ENCODE data around the gene CRAMP1. TPM values are rescaled to one million over a fixed set of nuclear protein-coding genes. Genes with fewer than 3 reads are reported as not detected.

Gene CRAMP1
- total RNA-seq, 1 experiment from 2014 or later, result 7.6 TPM

DNA sequence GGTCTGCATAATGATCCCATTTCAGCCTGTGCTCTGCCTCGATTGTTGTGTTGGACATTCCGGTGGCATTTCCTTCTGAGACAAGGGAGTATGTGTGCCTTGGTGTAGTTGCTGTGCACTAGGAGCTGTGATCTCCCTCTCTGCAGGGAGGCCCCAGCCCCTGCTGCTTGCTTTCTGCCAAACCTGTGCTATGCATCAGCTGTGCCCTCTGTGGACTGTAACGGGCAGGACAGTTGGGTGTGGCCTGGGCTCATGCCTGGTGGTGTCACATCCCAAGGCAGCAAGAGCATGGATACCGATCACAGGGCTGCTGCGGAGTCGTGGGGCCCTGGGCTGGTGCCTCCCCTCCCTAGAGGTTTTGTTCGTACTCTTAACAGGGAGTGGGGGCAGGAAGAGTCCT, 62.1 kb downstream of the CRAMP1 start:
- Histone ChIP-seq H3K27me3 (ENCODE audit: low read length) (no peaks in the 10 kb centered on the region), H3K4me2 (ENCODE audit: low read depth, low read length, poor library complexity, severe bottlenecking) (no peak overlapping the region), H3K36me3 (ENCODE audit: insufficient read depth, low read length) (peaks cover 2% of the 10 kb centered on the region; the same call in 1 of the 2 replicates), H3K9me2 (replicated peaks; ENCODE audit: insufficient read depth, low read length) (no peaks in the 10 kb centered on the region), H3K9ac (ENCODE audit: low read length) (no peak overlapping the region), H3K9me3 (ENCODE audit: low read length) (no peaks in the 10 kb centered on the region), H3K27ac (ENCODE audit: low read length) (no peak overlapping the region), H2AFZ (ENCODE audit: low read length) (no peak overlapping the region), H3K4me3 (ENCODE audit: low read length) (no peak overlapping the region), H3K79me2 (ENCODE audit: low read length) (peaks cover 12% of the 10 kb centered on the region), H3K4me1 (ENCODE audit: low read length) (peaks cover 12% of the 10 kb centered on the region), H4K20me1 (ENCODE audit: insufficient read depth, low read depth, low read length) (no peaks in the 10 kb centered on the region)
- no peak for DNase-seq

GRCh38 chr16:1674751-1675664, 62.8 kb downstream of the CRAMP1 start:
- H4K20me1 ChIP-seq (ENCODE audit: insufficient read depth, low read depth, low read length), result no peaks in the 10 kb centered on the region
- H3K79me2 ChIP-seq (ENCODE audit: low read length), result peaks cover 20% of the 10 kb centered on the region
- H3K4me1 ChIP-seq (ENCODE audit: low read length), result peaks cover 16% of the 10 kb centered on the region
- no peak overlapping the region for H2AFZ ChIP-seq (ENCODE audit: low read length)
- no peak overlapping the region for H3K4me3 ChIP-seq (ENCODE audit: low read length)
- no peak overlapping the region for H3K4me2 ChIP-seq (ENCODE audit: low read depth, low read length, poor library complexity, severe bottlenecking)
- no peak for DNase-seq
- no peaks in the 10 kb centered on the region for H3K27me3 ChIP-seq (ENCODE audit: low read length)
- no peak overlapping the region for H3K9ac ChIP-seq (ENCODE audit: low read length)
- H3K36me3 ChIP-seq (ENCODE audit: insufficient read depth, low read length), result peaks cover 3% of the 10 kb centered on the region; the same call in 1 of the 2 replicates
- no peak overlapping the region for H3K27ac ChIP-seq (ENCODE audit: low read length)
- H3K9me2 ChIP-seq (replicated peaks; ENCODE audit: insufficient read depth, low read length), result no peaks in the 10 kb centered on the region
- no peaks in the 10 kb centered on the region for H3K9me3 ChIP-seq (ENCODE audit: low read length)

- no peak overlapping the region for H3K4me3 ChIP-seq (ENCODE audit: low read length)
- H3K4me1 ChIP-seq (ENCODE audit: low read length), result peaks cover 16% of the 10 kb centered on the region
- no peaks in the 10 kb centered on the region for H3K9me2 ChIP-seq (replicated peaks; ENCODE audit: insufficient read depth, low read length)
- H3K27me3 ChIP-seq (ENCODE audit: low read length), result no peaks in the 10 kb centered on the region
- no peak for DNase-seq
- no peaks in the 10 kb centered on the region for H3K9me3 ChIP-seq (ENCODE audit: low read length)
- peaks cover 6% of the 10 kb centered on the region; the same call in 1 of the 2 replicates for H3K36me3 ChIP-seq (ENCODE audit: insufficient read depth, low read length)
- no peak overlapping the region for H2AFZ ChIP-seq (ENCODE audit: low read length)
- no peaks in the 10 kb centered on the region; the same call in 1 of the 2 replicates for H4K20me1 ChIP-seq (ENCODE audit: insufficient read depth, low read depth, low read length)
- H3K79me2 ChIP-seq (ENCODE audit: low read length), result peaks cover 36% of the 10 kb centered on the region
- H3K4me2 ChIP-seq (ENCODE audit: low read depth, low read length, poor library complexity, severe bottlenecking), result no peak overlapping the region
- H3K9ac ChIP-seq (ENCODE audit: low read length), result no peak overlapping the region
- no peak overlapping the region for H3K27ac ChIP-seq (ENCODE audit: low read length)
These were observed 64.5 kb downstream of the CRAMP1 start for GRCh38 chr16:1676661-1677060.

- peak overlapping the region; percentile 53 for H3K9ac ChIP-seq (ENCODE audit: low read length)
- no peak overlapping the region for H2AFZ ChIP-seq (ENCODE audit: low read length)
- H3K9me3 ChIP-seq (ENCODE audit: low read length), result no peaks in the 10 kb centered on the region
- H3K9me2 ChIP-seq (replicated peaks; ENCODE audit: insufficient read depth, low read length), result no peaks in the 10 kb centered on the region
- no peak overlapping the region for H3K27ac ChIP-seq (ENCODE audit: low read length)
- H3K4me1 ChIP-seq (ENCODE audit: low read length), result peaks cover 16% of the 10 kb centered on the region
- 0 out of 2 replicates have a peak, but pooled peaks cover 6% of the 10 kb centered on the region for H3K36me3 ChIP-seq (ENCODE audit: insufficient read depth, low read length)
- no peak for DNase-seq
- peak overlapping the region; percentile 79 for H3K4me2 ChIP-seq (ENCODE audit: low read depth, low read length, poor library complexity, severe bottlenecking)
- H3K27me3 ChIP-seq (ENCODE audit: low read length), result no peaks in the 10 kb centered on the region
- no peaks in the 10 kb centered on the region; the same call in 1 of the 2 replicates for H4K20me1 ChIP-seq (ENCODE audit: insufficient read depth, low read depth, low read length)
- peak overlapping the region; percentile 60 for H3K4me3 ChIP-seq (ENCODE audit: low read length)
- peaks cover 42% of the 10 kb centered on the region for H3K79me2 ChIP-seq (ENCODE audit: low read length)
These were observed 65.2 kb downstream of the CRAMP1 start for GRCh38 chr16:1677339-1677738.

DNA sequence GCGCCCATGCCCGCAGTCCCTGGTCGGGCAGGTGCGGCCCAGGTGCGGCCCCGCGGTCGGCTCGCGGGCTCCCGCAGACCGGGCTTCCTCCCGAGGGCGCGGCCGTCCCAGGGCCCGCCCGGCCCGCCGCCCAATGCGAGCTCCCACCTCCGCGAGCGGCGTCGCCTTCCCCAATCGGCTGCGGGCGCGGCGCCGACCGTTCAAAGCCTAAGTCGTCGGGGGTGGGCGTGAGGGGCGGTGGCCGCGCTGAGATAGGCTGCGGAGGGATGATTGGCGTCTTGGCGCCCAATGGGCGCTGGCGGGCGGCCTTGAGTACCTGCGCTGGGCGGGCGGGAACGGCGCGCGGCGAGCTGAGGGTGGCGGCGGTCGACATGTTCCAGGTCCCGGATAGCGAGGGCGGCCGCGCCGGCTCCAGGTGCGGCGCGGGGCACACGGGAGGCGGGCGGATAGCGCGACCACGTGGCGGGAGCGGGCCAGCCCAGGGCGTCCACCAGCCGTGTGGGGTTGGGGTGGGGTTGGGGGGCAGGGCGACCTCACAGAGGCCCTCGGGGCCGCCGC, 65.9 kb downstream of the CRAMP1 start, which contains the start of gene JPT2:
Gene JPT2 (plus strand): TSS at position 338 of the 558 bp plus-strand sequence. CDS start 34 bp downstream, at position 372.
- DNase-seq, result peak; percentile 98
- Histone ChIP-seq H3K9ac (ENCODE audit: low read length) (peak within 1 kb of the TSS; percentile 88), H3K4me1 (ENCODE audit: low read length) (peaks cover 16% of the 10 kb centered on the region), H3K9me2 (replicated peaks; ENCODE audit: insufficient read depth, low read length) (no peaks in the 10 kb centered on the region), H3K36me3 (ENCODE audit: insufficient read depth, low read length) (0 out of 2 replicates have a peak, but pooled peaks cover 6% of the 10 kb centered on the region), H4K20me1 (ENCODE audit: insufficient read depth, low read depth, low read length) (no peaks in the 10 kb centered on the region; the same call in 1 of the 2 replicates), H3K4me3 (ENCODE audit: low read length) (peak within 1 kb of the TSS; percentile 97), H3K27me3 (ENCODE audit: low read length) (no peaks in the 10 kb centered on the region), H3K79me2 (ENCODE audit: low read length) (peaks cover 48% of the 10 kb centered on the region), H2AFZ (ENCODE audit: low read length) (no peak within 1 kb of the TSS), H3K9me3 (ENCODE audit: low read length) (no peaks in the 10 kb centered on the region), H3K27ac (ENCODE audit: low read length) (peak within 1 kb of the TSS; percentile 50), H3K4me2 (ENCODE audit: low read depth, low read length, poor library complexity, severe bottlenecking) (peak within 1 kb of the TSS; percentile 83)

- H3K9me2 ChIP-seq (replicated peaks; ENCODE audit: insufficient read depth, low read length), result no peaks in the 10 kb centered on the region
- H3K36me3 ChIP-seq (ENCODE audit: insufficient read depth, low read length), result peaks cover 6% of the 10 kb centered on the region; the same call in 1 of the 2 replicates
- peaks cover 54% of the 10 kb centered on the region for H3K79me2 ChIP-seq (ENCODE audit: low read length)
- peak overlapping the region; percentile 88 for H3K9ac ChIP-seq (ENCODE audit: low read length)
- H3K4me3 ChIP-seq (ENCODE audit: low read length), result peak overlapping the region; percentile 97
- H2AFZ ChIP-seq (ENCODE audit: low read length), result no peak overlapping the region
- H3K4me2 ChIP-seq (ENCODE audit: low read depth, low read length, poor library complexity, severe bottlenecking), result peak overlapping the region; percentile 83
- H4K20me1 ChIP-seq (ENCODE audit: insufficient read depth, low read depth, low read length), result peaks cover 4% of the 10 kb centered on the region; the same call in 1 of the 2 replicates
- no peaks in the 10 kb centered on the region for H3K27me3 ChIP-seq (ENCODE audit: low read length)
- peak overlapping the region; percentile 50 for H3K27ac ChIP-seq (ENCODE audit: low read length)
- no peaks in the 10 kb centered on the region for H3K9me3 ChIP-seq (ENCODE audit: low read length)
- H3K4me1 ChIP-seq (ENCODE audit: low read length), result peaks cover 16% of the 10 kb centered on the region
- DNase-seq, result peak; percentile 65
These were observed 66.4 kb downstream of the CRAMP1 start for GRCh38 chr16:1678500-1679098.

DNA sequence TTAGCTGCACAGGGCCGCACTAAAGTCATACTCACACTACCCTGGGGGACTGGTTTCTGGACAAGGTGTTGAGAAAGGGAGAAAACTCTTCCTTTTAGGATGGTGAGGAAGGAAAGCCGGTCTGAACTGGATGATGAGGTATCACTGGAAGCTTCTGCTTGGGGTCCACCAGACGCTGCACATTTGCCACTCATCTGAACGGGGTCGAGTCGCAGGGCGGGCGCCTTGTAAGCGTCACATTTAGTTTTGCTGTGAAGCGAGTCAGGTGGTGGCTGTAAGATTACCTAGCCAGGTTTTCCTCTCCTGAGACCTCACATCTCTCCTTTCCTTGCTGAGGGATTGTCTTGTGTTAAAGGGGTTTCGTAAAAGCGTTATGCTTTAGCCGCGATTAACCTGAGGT, 68.2 kb downstream of the CRAMP1 start:
- Histone ChIP-seq H4K20me1 (ENCODE audit: insufficient read depth, low read depth, low read length) (peaks cover 5% of the 10 kb centered on the region), H3K79me2 (ENCODE audit: low read length) (peaks cover 72% of the 10 kb centered on the region), H3K9me3 (ENCODE audit: low read length) (no peaks in the 10 kb centered on the region), H3K9ac (ENCODE audit: low read length) (no peak overlapping the region), H3K36me3 (ENCODE audit: insufficient read depth, low read length) (peaks cover 8% of the 10 kb centered on the region; the same call in 1 of the 2 replicates), H3K4me1 (ENCODE audit: low read length) (peaks cover 16% of the 10 kb centered on the region), H3K27me3 (ENCODE audit: low read length) (no peaks in the 10 kb centered on the region), H3K27ac (ENCODE audit: low read length) (no peak overlapping the region), H3K9me2 (replicated peaks; ENCODE audit: insufficient read depth, low read length) (no peaks in the 10 kb centered on the region), H2AFZ (ENCODE audit: low read length) (no peak overlapping the region), H3K4me3 (ENCODE audit: low read length) (no peak overlapping the region), H3K4me2 (ENCODE audit: low read depth, low read length, poor library complexity, severe bottlenecking) (no peak overlapping the region)
- DNase-seq, result no peak

- no peak overlapping the region for H3K4me3 ChIP-seq (ENCODE audit: low read length)
- H3K9me2 ChIP-seq (replicated peaks; ENCODE audit: insufficient read depth, low read length), result no peaks in the 10 kb centered on the region
- H2AFZ ChIP-seq (ENCODE audit: low read length), result no peak overlapping the region
- peaks cover 12% of the 10 kb centered on the region; the same call in 1 of the 2 replicates for H3K36me3 ChIP-seq (ENCODE audit: insufficient read depth, low read length)
- peaks cover 78% of the 10 kb centered on the region for H3K79me2 ChIP-seq (ENCODE audit: low read length)
- H4K20me1 ChIP-seq (ENCODE audit: insufficient read depth, low read depth, low read length), result peaks cover 5% of the 10 kb centered on the region
- H3K4me2 ChIP-seq (ENCODE audit: low read depth, low read length, poor library complexity, severe bottlenecking), result no peak overlapping the region
- no peak for DNase-seq
- H3K27ac ChIP-seq (ENCODE audit: low read length), result no peak overlapping the region
- no peaks in the 10 kb centered on the region for H3K9me3 ChIP-seq (ENCODE audit: low read length)
- H3K4me1 ChIP-seq (ENCODE audit: low read length), result peaks cover 16% of the 10 kb centered on the region
- H3K9ac ChIP-seq (ENCODE audit: low read length), result no peak overlapping the region
- H3K27me3 ChIP-seq (ENCODE audit: low read length), result no peaks in the 10 kb centered on the region
These were observed 68.9 kb downstream of the CRAMP1 start for GRCh38 chr16:1681032-1681431.
